Thyroid gland (tissue), 4 donors: ENCODE results near the gene TMEM45A. TPM values are rescaled to one million over a fixed set of nuclear protein-coding genes. Genes with fewer than 3 reads are reported as not detected.

Experiments
- DNase-seq, 2 donors: peaks; one replicate each; pipeline ENCODE4 v3.0.0-alpha.2; 2019
- H3K27ac ChIP-seq, 3 donors: fragments of 200-600 bp; sonication (generic); 1 replicate in 2 of 3; 2 replicates in 1 of 3; pipeline ENCODE4 v1.5.1; 2016 to 2019; ENCODE audit warnings: mild to moderate bottlenecking in 1 of 3, moderate library complexity in 1 of 3
- H3K27me3 ChIP-seq: fragments of 200-600 bp; sonication (generic); one replicate; pipeline ENCODE4 v1.5.1; 2019
- H3K36me3 ChIP-seq, 2 donors: fragments of 200-600 bp; sonication (generic); one replicate each; pipeline ENCODE4 v1.5.1; 2016 to 2019
- H3K4me1 ChIP-seq, 2 donors: fragments of 200-600 bp; sonication (generic); one replicate each; pipeline ENCODE4 v1.5.1; 2017 to 2019
- H3K4me3 ChIP-seq, 3 donors: fragments of 200-600 bp; sonication (generic); replicated peaks in 1 of 3; 1 replicate in 2 of 3; 2 replicates in 1 of 3; pipeline ENCODE4 v1.5.1; 2016; ENCODE audit warnings: mild to moderate bottlenecking in 1 of 3
- H3K9me3 ChIP-seq: fragments of 200-600 bp; sonication (generic); one replicate; pipeline ENCODE4 v1.5.1; 2017
- POLR2A ChIP-seq, 2 donors: fragments of 450-650 bp; IDR thresholded peaks; one replicate each; pipeline ENCODE4 v1.6.1; 2017; ENCODE audit warnings: antibody characterized with exemption in 2 of 2, mild to moderate bottlenecking in 2 of 2, moderate library complexity in 1 of 2
- WGBS, 2 donors: methylation state at CpG; one replicate each; pipeline ENCODE4 v1.1.5; 2017; 5-methylcytosine and 5-hydroxymethylcytosine counted together
- intact Hi-C: fragments of 100-400 bp; cut with DNase I; formaldehyde crosslinking; loops from one replicate; pipeline ENCODE4 v1.15.1; 2023
- total RNA-seq, 4 donors: library from RNA; depleted of rRNA; stranded (reverse); fragments of >200 nt; gene quantifications; one replicate each; pipeline ENCODE4 v1.2.3, GENCODE V29; 2016
- TF ChIP-seq, protein P1 (sequence below), 6 experiments: fragments of 200-600 bp in 3 of 6; fragments of 450-650 bp in 3 of 6; sonication (generic) in 3 of 6; IDR thresholded peaks; one replicate each; pipeline ENCODE4 v1.5.1; 2016 to 2019; ENCODE audit warnings: antibody characterized with exemption in 6 of 6, mild to moderate bottlenecking in 2 of 6, inconsistent platforms in 1 of 6, moderate library complexity in 1 of 6

The TMEM45A gene
- total RNA-seq, 4 donors from 2014 or later, result 11.7 to 22.2 (median 14.8) TPM

DNA sequence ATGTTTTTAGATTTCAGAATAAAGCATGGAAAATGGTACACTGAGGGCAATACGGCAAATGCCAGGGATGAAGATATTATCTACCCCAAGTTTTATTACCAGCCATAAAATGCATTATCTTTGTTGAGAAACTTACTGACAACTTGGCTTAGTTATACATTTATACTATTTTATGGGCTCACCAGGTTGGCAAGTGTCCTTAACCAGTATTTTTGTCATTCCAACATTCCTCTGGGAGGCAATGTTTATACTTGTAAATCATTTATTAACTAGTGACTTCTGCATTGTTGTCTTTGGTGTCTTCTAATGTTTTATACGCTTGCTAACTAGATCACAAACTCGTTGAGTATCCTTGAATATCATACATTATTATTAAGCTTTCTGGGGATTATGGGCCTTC lies 99.0 kb downstream of the TMEM45A start:
- Histone ChIP-seq H3K9me3 (no peaks in the 10 kb centered on the region), H3K4me3 (no peak overlapping the region), H3K36me3 (no peaks in the 10 kb centered on the region), H3K27ac (no peak overlapping the region), H3K4me1 (no peaks in the 10 kb centered on the region), H3K27me3 (no peaks in the 10 kb centered on the region)
- TF ChIP-seq POLR2A (IDR thresholded peaks at IDR 0.05), result no peak
- TF ChIP-seq, protein P1, sequence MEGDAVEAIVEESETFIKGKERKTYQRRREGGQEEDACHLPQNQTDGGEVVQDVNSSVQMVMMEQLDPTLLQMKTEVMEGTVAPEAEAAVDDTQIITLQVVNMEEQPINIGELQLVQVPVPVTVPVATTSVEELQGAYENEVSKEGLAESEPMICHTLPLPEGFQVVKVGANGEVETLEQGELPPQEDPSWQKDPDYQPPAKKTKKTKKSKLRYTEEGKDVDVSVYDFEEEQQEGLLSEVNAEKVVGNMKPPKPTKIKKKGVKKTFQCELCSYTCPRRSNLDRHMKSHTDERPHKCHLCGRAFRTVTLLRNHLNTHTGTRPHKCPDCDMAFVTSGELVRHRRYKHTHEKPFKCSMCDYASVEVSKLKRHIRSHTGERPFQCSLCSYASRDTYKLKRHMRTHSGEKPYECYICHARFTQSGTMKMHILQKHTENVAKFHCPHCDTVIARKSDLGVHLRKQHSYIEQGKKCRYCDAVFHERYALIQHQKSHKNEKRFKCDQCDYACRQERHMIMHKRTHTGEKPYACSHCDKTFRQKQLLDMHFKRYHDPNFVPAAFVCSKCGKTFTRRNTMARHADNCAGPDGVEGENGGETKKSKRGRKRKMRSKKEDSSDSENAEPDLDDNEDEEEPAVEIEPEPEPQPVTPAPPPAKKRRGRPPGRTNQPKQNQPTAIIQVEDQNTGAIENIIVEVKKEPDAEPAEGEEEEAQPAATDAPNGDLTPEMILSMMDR (IDR thresholded peaks at IDR 0.05), result no peak
- intact Hi-C loops, result loop anchor here (5.0 to 10.0 kb wide), 2 partner anchors 129 to 277 kb away; no protein-coding TSS in a partner anchor
- WGBS, 2 donors, result 82 to 85% methylated on average over 3 of the region's 3 CpGs
- DNase-seq, result no peak

DNA sequence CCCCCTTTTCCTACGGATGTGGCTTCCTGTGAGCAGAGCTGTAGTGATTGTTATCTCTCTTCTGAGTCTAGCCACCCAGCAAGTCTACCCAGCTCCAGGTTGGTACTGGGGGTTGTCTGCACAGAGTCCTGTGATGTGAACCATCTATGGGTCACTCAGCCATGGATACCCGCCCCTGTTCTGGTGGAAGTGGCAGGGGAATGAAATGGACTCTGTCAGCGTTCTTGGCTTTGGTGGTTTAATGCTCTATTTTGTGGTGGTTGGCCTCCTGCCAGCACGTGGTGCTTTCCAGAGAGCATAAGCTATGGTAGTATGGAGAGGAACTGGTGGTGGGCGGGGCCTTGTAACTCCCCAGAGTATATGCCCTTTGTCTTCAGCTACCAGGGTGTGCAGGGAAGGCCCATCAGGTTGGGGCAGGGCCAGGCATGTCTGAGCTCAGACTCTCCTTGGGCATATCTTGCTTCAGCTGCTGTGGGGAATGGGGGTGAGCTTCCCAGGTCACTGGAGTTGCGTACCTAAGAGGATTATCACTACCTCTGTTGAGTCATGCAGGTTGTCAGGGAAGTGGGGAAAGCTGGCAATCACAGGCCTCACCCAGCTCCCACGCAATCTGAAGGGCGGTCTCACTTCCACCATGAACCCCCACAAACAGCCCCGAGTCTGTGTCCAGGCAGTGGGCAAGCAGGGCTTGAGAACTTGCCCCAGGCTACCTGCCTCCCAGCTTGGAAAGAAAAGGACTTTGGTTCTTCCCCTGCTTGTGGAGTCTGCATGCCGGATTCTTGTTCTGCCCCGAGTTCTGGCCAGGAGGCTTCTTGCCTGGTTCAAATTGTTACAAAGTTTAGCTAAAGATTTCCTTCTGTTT lies 108.0 kb downstream of the TMEM45A start:
- DNase-seq, result no peak
- H3K4me1 ChIP-seq, result no peaks in the 10 kb centered on the region
- no peak overlapping the region for H3K27ac ChIP-seq
- intact Hi-C loops, result no loop called here
- 74 to 79% methylated on average over 10 of the region's 11 CpGs for WGBS, 2 donors
- no peaks in the 10 kb centered on the region for H3K9me3 ChIP-seq
- H3K36me3 ChIP-seq, result no peaks in the 10 kb centered on the region
- H3K27me3 ChIP-seq, result no peaks in the 10 kb centered on the region
- no peak overlapping the region for H3K4me3 ChIP-seq
- TF ChIP-seq, protein P1 (IDR thresholded peaks at IDR 0.05), result no peak
- no peak for TF ChIP-seq POLR2A (IDR thresholded peaks at IDR 0.05)

DNA sequence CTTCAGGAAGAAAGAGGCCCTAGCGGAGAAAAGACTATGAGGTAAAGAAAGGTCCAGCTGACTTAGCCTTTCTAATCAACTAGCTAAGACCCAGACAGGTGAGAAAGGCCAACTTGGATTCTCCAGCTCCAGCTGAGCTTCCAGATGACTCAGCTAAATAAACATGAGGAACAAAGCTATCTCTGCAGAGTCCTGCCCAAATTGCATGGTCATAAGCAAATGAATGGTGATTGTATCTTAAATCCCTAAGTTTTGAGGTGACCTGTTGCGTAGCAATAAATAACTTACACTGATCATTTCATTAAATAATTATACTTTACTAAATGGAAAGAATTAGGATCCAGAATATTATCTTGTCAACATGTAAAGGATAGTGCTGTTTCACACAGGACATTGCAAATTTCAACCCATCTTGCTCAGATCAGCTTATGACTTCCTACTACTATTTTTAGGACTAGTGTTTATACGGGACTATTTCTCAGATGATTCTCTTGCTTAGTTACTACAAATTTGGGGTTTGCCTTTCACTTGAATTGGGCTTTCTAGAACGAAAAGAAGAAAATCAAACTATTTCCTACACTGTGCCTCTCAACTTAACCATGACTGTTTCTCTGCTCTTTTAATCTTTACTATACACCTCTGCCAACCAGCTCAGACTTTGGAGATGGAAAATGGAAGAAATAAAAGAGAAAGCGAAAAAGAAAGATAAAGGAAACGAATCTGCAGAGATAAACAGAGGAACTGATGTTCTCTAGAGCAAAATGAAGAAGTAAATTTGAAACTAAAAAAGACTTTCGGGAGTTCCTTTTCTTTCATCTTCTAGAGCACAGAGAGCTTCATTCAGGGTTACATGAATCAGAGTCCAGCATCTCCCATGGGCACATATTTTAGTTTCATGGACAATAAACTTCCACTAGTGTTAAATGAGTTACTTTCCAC lies 110.4 kb downstream of the TMEM45A start:
- 66 to 73% methylated on average over 7 of the region's 7 CpGs for WGBS, 2 donors
- no peaks in the 10 kb centered on the region for H3K27me3 ChIP-seq
- H3K9me3 ChIP-seq, result no peaks in the 10 kb centered on the region
- intact Hi-C loops, result no loop called here
- no peak overlapping the region for H3K27ac ChIP-seq
- no peaks in the 10 kb centered on the region for H3K36me3 ChIP-seq
- H3K4me3 ChIP-seq, result no peak overlapping the region
- DNase-seq, result no peak
- TF ChIP-seq, protein P1 (IDR thresholded peaks at IDR 0.05), result no peak
- TF ChIP-seq POLR2A (IDR thresholded peaks at IDR 0.05), result no peak
- H3K4me1 ChIP-seq, result no peaks in the 10 kb centered on the region

DNA sequence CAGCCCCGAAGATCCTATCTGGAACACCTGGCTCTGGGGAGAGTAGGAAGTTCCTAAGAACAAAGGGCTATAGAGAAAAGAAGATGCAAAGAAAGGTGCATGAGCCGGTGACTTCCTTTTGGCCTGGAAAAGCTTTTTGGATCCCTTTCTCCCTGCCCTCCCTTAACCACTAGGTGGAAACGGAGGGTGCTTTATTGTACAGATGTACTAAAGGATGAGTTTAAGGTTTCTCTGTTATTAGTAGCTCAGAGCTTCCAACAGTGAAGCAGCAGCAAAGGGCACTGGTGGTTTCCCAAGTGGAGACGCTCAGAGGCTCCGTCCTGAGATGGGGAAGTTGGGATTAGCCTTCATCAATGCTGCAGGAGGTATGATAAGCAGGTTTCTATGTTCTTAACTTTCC lies 111.0 kb downstream of the TMEM45A start:
- H3K4me1 ChIP-seq, result no peaks in the 10 kb centered on the region
- no peaks in the 10 kb centered on the region for H3K9me3 ChIP-seq
- 52 to 55% methylated on average over 5 of the region's 5 CpGs for WGBS, 2 donors
- H3K27ac ChIP-seq, result no peak overlapping the region
- H3K27me3 ChIP-seq, result no peaks in the 10 kb centered on the region
- DNase-seq, result no peak
- no peaks in the 10 kb centered on the region for H3K36me3 ChIP-seq
- no peak overlapping the region for H3K4me3 ChIP-seq
- no peak for TF ChIP-seq POLR2A (IDR thresholded peaks at IDR 0.05)
- TF ChIP-seq, protein P1 (IDR thresholded peaks at IDR 0.05), result peak in 3 of 6 experiments; percentile 20 to 41 (median 23)
- intact Hi-C loops, result no loop called here
